ENCODE data around the gene TPRG1L. TPM values are rescaled to one million over a fixed set of nuclear protein-coding genes. Genes with fewer than 3 reads are reported as not detected.

The TPRG1L gene
- total RNA-seq, 1 donor from 2014 or later = 47.0 TPM

GRCh38 chr1:3590951-3591865 lies 33.6 kb upstream of the TPRG1L start:
- ATAC-seq (ENCODE audit: poor library complexity) (no peak), DNase-seq (no peak)
- intact Hi-C loops (cut with DNase I) = no loop called here

- DNase-seq (no peak), ATAC-seq (ENCODE audit: poor library complexity) (no peak)
- intact Hi-C loops (cut with DNase I) = no loop called here
Observed at GRCh38 chr1:3593334-3593733, 31.5 kb upstream of the TPRG1L start.

GRCh38 chr1:3593745-3594144 lies 31.1 kb upstream of the TPRG1L start:
- ATAC-seq (ENCODE audit: poor library complexity) = no peak
- intact Hi-C loops (cut with DNase I) = no loop called here
- no peak for DNase-seq

GRCh38 chr1:3594706-3595377 lies 30.0 kb upstream of the TPRG1L start:
- ATAC-seq (ENCODE audit: poor library complexity) = no peak
- intact Hi-C loops (cut with DNase I) = no loop called here
- peak; percentile 59 for DNase-seq

GRCh38 chr1:3595949-3596348 lies 28.9 kb upstream of the TPRG1L start:
- intact Hi-C loops (cut with DNase I) = no loop called here
- ATAC-seq (ENCODE audit: poor library complexity) (no peak), DNase-seq (no peak)

- ATAC-seq (ENCODE audit: poor library complexity) (no peak), DNase-seq (no peak)
- intact Hi-C loops (cut with DNase I) = no loop called here
Observed at GRCh38 chr1:3596663-3597598, 27.9 kb upstream of the TPRG1L start.

- intact Hi-C loops (cut with DNase I) = no loop called here
- ATAC-seq (ENCODE audit: poor library complexity) (peak; percentile 26), DNase-seq (no peak)
Observed at GRCh38 chr1:3597599-3597964, 27.2 kb upstream of the TPRG1L start.

- peak; percentile 60 for ATAC-seq (ENCODE audit: poor library complexity)
- intact Hi-C loops (cut with DNase I) = no loop called here
- DNase-seq = peak; percentile 74
Observed at GRCh38 chr1:3598051-3598491, 26.7 kb upstream of the TPRG1L start.

- ATAC-seq (ENCODE audit: poor library complexity) (no peak), DNase-seq (no peak)
- intact Hi-C loops (cut with DNase I) = no loop called here
Observed at GRCh38 chr1:3598522-3599285, 26.1 kb upstream of the TPRG1L start.

- intact Hi-C loops (cut with DNase I) = no loop called here
- no peak for ATAC-seq (ENCODE audit: poor library complexity)
Observed at GRCh38 chr1:3599286-3599811, 25.5 kb upstream of the TPRG1L start.

GRCh38 chr1:3599816-3600215 lies 25.0 kb upstream of the TPRG1L start:
- intact Hi-C loops (cut with DNase I) = no loop called here
- DNase-seq (no peak), ATAC-seq (ENCODE audit: poor library complexity) (no peak)

More at GRCh38 chr1:3599286-3599811, 25.5 kb upstream of the TPRG1L start:
- DNase-seq = no peak

GRCh38 chr1:3600354-3600753 lies 24.5 kb upstream of the TPRG1L start:
- intact Hi-C loops (cut with DNase I) = no loop called here
- no peak for DNase-seq
- no peak for ATAC-seq (ENCODE audit: poor library complexity)

GRCh38 chr1:3601743-3602142 lies 23.1 kb upstream of the TPRG1L start:
- ATAC-seq (ENCODE audit: poor library complexity) (no peak), DNase-seq (no peak)
- intact Hi-C loops (cut with DNase I) = no loop called here

GRCh38 chr1:3602375-3602774 lies 22.4 kb upstream of the TPRG1L start:
- intact Hi-C loops (cut with DNase I) = no loop called here

GRCh38 chr1:3603156-3603555 lies 21.7 kb upstream of the TPRG1L start:
- intact Hi-C loops (cut with DNase I) = no loop called here
- ATAC-seq (ENCODE audit: poor library complexity) (no peak), DNase-seq (no peak)

More at GRCh38 chr1:3602375-3602774, 22.4 kb upstream of the TPRG1L start:
- DNase-seq = no peak
- no peak for ATAC-seq (ENCODE audit: poor library complexity)

GRCh38 chr1:3603571-3604467 lies 21.0 kb upstream of the TPRG1L start:
- DNase-seq (no peak), ATAC-seq (ENCODE audit: poor library complexity) (no peak)
- intact Hi-C loops (cut with DNase I) = no loop called here

- intact Hi-C loops (cut with DNase I) = no loop called here
- DNase-seq (no peak), ATAC-seq (ENCODE audit: poor library complexity) (no peak)
Observed at GRCh38 chr1:3604468-3604974, 20.3 kb upstream of the TPRG1L start.

Measured in Right ventricle myocardium superior (tissue), 1 donor.